Activated effector memory CD4-positive, alpha-beta T cell treated with Interleukin-2 at 50 U/mL for 16 hours (primary cell): Measurements from ENCODE around the gene MYO5B.

Experiments
- DNase-seq: peaks from one replicate; pipeline ENCODE4 v3.0.0-alpha.2; 2020

MYO5B gene

GRCh38 chr18:50187659-50188058 is 7.3 kb downstream of the MYO5B start:
- DNase-seq, result no peak

DNA sequence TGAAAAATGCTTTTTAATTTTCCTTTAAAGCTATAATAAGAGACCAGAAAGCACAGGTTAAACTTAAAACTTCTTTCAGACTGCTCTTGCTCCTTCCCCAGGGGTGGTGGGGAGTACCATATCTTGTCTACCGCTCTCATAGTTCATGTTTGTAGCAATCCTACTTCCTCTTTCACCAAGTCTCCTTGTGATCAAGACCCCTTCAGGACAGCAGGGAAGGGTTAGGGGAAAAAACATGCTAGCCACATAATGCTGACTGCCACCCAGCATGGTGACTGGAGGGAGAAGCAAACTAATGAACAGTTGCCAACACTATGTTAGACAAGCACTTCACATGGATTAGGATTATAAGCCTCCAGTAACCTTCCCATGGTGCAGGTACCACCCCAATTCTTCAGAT is 8.6 kb downstream of the MYO5B start:
- no peak for DNase-seq

DNA sequence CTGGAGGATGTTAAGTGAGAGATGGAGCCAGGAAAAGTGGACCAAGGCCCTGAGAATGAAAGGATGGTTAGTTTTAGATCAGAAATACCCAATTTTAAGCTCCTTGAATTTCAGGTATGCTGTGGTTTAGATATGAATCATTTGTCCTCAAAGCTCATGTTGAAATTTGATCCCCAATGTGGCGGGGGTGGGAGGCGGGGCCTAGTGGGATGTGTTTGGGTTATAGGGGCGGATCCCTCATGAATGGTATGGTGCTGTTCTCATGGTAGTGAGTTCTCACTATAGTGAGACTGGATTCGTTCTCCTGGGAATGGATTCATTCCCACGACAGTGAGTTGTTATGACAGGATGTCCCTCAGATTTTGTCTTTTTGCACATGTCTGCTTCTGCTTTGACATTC is 11.4 kb downstream of the MYO5B start:
- no peak for DNase-seq

GRCh38 chr18:50182511-50182910 is 12.4 kb downstream of the MYO5B start:
- no peak for DNase-seq

DNA sequence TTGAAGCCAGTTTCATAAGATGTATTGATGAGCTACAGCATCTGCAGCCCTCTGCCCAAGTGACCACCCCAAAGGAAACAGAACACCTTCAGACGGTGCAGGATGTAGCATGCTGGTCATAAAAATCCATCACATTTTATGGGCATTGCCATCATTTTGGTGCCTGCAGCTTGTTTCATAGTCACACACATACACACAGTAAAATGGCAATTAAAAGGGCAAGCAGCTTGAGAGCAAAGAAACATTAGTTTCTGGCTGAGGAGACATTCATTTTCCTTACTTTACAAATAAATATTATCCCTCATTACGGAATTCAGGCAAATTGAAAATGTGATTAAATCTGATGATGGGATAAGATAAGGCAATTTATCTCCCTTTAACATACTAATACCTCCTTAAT is 13.4 kb downstream of the MYO5B start:
- DNase-seq, result no peak

GRCh38 chr18:50179465-50179864 is 15.5 kb downstream of the MYO5B start:
- no peak for DNase-seq

- DNase-seq, result no peak
Observed at GRCh38 chr18:50177294-50177992, 17.5 kb downstream of the MYO5B start.

DNA sequence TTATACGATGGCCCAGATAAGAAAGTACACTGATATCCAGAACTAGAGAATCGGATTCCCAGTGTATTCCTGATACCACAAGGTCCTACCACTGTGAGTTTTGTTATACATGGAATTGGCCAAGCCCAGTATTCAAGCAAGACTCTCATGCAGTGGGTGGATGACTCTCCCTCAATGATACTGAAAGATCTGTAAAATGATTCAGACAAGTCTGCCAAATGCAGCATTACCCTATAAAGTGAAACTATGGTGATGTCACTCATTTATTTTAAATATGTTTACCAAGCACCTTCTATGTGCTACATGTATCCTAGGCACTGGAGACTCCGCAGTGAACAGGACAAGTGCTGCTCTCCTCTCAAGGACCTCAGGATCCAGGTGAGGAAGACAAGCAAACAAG is 22.6 kb downstream of the MYO5B start:
- DNase-seq, result no peak

- DNase-seq, result no peak
Observed at GRCh38 chr18:50171406-50171805, 23.5 kb downstream of the MYO5B start.

DNA sequence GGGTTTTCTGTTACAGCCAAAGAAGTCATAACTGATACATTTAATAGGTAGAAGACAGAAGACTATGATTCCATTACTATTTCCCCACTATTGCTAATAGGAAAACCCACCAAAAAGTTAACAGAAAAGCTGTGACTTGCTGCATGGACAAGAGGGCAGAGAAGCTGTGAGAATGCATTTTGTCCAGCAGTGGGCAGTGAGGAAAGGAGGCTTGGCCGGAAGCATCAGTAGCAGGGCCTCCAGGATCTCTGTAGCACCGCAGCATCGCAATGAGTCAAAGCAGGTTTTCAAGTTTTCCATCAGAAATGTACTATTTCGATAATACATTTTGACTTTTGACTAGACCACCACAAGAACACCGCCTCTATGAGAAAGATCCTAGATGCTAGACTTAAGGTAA is 24.9 kb downstream of the MYO5B start:
- no peak for DNase-seq

DNA sequence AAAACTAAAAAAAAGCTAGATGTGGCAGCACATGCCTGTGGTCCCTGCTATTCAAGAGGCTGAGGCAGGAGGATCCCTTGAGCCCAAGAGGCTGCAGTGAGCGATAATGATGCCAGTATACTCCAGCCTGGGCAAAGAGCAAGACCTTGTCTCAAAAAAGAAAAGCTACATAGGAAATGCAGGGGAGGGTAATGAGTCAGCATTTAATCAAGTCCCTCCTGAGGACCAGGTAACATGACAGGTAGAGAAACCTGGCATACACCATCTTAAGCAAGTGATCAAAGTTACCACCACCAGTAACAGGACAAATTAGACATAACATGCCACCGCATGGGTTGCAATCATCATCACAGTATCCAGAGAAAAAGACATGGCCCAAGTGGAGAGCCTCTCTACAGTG is 25.8 kb downstream of the MYO5B start:
- DNase-seq, result no peak

GRCh38 chr18:50167966-50168365 is 27.0 kb downstream of the MYO5B start:
- no peak for DNase-seq

DNA sequence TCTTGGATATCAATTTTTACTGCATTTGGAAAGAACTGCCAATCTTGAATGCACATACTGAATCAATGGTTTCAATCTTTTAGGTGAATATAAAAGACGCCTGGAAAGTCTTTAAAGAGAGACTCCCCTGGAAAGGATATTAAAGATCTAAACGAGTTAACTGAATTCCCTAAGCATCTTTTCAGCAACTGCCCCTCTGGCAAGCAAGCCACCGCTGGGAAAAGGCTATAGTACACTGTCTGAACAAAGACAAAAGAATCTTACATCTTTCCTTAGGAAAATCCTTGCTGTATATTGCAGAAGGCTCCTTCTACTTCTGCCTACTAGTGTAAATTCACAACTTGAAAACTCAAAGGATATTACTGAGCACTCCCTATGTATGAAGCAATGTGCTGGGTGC is 28.0 kb downstream of the MYO5B start:
- no peak for DNase-seq

DNA sequence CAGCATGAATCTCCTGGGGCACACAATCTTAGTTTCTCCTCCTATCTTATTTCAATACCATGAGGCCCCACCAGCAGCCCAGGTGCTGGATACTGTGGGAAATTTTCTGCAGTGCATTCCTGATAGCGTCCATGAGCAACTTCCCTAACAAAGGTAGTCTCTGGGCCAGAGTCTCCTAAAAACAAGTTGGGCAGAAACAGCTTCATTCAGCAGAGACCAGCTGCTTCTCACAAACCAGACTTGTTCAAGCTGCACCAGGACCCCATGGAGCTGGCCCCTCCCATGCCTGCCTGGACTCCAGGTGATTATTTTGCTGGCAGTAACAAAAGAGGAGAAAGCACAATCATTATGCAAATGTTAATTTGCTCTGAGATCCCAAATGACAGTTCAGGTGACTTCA is 31.4 kb downstream of the MYO5B start:
- no peak for DNase-seq

DNA sequence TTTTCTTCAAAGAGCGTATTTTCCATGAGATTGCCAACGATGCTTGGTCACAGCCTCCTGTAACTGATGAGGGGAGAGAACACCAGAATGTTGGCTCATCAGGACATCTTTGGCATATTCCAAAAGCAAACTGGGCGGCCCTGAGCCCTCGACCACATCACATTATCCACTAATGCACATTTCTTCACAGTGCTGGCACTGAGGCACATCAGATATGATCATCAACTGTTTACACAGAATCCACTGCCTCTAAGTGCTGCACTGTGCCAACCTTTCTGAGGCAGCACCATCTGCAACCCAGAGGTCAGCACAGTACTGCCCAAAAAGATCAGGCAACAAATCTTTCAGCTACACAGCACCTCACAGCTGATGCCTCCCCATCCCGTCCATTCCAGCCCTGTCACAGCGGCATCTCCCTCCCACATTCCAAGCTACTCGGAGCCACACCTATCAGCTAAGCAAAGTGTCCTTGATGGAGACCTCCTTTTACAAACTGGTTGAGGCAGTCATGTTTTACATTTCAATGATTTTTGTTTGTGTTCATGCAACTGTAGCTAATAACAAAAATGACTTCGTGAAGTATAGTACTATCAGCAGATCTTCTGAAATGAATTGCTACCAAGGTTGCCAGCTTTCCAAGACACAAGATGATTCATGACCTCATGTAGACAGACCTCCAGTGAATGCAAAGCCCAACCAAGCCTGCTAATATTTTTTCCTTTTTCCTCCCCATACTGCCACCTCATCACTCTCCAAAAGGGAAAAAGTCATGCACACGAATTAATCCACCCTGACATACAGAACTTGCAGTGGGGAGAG is 32.3 kb downstream of the MYO5B start:
- DNase-seq, result no peak

DNA sequence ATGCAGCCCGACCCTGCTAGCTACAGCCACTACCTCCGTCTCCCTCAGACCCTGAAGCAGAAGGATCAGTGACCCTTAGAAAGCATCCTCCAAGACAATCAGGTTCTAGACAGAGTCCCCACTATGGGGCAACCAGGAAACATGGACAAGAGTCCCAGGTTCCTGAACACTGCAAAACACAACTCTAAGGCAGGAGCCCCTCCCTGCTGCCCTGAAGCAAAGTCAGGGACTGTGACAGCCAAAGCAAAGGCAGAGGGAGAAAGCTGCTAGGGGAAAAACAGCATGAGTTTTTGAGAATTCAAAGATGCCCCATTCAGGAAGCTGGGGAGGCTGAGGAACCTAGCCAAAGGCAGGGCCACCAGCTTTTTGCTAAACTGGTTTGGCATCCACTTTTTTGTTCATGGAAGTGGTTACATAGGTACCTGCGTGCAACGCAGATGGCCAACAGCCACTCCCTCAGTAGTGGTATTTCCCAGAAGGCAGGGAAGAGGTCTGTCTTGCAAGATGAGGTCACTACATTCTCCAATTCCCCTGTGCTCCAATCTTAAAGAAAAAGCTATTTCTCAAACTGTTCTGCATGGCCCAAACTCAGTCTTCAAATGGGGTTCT is 33.2 kb downstream of the MYO5B start:
- DNase-seq, result no peak

GRCh38 chr18:50159654-50160046 is 35.3 kb downstream of the MYO5B start:
- no peak for DNase-seq

- DNase-seq, result no peak
Observed at GRCh38 chr18:50158866-50159653, 35.9 kb downstream of the MYO5B start.

- no peak for DNase-seq
Observed at GRCh38 chr18:50155406-50155805, 39.5 kb downstream of the MYO5B start.

DNA sequence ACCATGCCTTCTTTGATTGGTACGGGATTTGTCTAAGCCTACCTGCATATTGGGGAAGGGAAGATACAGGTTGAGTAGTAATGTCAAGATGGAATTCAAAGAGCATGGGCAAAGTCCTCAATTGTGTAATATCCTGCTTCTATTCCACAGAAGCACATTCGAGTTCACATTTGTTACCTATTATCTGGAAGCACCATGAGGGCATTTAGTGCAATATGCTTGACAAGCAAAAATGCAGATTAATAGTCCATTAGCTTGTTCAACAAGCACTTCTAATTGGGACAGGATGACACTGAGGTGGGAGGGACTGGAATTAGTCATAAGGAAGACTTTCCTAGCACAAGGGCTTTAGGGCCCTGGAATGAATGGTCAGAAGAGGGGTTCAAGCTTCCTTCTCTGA is 40.5 kb downstream of the MYO5B start:
- DNase-seq, result no peak

DNA sequence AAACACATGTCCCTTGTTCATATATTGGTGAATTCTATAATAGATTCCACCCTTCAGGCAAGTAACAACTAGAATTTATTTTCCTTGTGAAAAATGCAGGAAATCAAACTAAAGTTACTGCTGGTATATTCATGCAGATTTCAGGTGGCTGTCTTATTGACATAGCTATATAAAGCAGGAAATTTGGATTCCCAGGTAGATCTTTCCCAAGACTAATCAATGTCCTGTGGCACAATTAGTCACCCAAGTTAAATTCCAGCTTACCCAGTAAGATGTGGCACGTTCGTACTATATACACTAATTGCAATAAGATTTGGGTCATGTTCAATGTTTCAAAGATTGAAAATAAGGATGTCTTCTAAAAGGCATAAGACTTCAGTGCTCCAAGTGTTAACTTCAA is 42.0 kb downstream of the MYO5B start:
- no peak for DNase-seq

- DNase-seq, result no peak
Observed at GRCh38 chr18:50151926-50152325, 43.0 kb downstream of the MYO5B start.

DNA sequence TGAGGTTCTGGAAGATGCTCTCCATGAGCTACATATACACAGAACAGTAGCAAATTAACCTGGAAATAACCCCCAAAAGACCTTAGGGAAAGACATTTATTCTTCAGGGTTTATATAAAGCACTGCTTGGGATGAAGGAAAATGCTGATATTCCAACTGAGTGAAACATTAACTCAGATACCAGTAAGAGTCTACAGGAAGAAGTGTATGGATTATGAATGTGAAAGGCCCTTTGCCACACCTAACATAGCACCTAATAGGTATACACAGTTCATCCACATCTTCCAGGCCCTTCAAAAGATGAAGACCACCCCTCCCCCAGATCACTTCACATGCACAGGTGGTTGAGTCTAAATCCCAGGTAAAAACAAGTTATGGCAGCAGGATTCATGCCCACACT is 50.4 kb downstream of the MYO5B start:
- no peak for DNase-seq
